Stimulated activated CD4-positive, alpha-beta T cell treated with anti-CD3 and anti-CD28 coated beads, Interleukin-4, amount 100 ng/mL, for 1 hour (primary cell): Measurements from ENCODE around the gene MAPKAPK2.
"Not testable (repeated sequence)": the region's sequence is repeated elsewhere in the genome, so short reads cannot be mapped to it uniquely, and the experiment has no call there.

ENCODE experiments used
- DNase-seq: peaks from one replicate; pipeline ENCODE4 v3.0.0-alpha.2; 2020

The MAPKAPK2 gene

DNA sequence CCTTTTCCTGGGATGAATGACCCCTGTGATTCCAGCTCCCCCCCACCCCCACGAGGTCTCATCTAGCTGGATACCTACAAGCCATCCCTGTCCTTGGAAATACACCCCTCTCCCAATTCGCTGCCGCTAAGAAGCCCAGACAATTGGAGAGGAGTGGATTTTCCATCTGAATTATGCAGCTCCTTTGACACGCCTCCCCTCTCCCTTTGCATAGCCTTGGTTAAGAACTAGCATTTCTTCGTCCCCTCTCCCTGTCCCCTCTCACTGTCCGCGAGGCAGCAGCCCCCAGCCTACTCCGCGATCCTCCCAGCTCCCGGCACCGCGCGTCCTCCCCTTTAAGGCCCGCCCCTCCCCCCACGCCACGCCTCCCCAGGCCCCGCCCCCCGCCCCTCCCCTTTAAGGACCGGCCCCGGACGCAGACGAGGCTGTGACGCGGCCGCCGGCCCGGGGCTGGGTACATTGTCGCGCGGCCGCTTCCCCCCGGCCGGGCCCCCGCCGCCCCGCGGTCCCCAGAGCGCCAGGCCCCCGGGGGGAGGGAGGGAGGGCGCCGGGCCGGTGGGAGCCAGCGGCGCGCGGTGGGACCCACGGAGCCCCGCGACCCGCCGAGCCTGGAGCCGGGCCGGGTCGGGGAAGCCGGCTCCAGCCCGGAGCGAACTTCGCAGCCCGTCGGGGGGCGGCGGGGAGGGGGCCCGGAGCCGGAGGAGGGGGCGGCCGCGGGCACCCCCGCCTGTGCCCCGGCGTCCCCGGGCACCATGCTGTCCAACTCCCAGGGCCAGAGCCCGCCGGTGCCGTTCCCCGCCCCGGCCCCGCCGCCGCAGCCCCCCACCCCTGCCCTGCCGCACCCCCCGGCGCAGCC, at the start of gene MAPKAPK2:
MAPKAPK2 (plus strand) TSS at position 428 of the 856 bp plus-strand sequence; CDS start at position 753, 325 bp downstream.
- peak; percentile 78 for DNase-seq

DNA sequence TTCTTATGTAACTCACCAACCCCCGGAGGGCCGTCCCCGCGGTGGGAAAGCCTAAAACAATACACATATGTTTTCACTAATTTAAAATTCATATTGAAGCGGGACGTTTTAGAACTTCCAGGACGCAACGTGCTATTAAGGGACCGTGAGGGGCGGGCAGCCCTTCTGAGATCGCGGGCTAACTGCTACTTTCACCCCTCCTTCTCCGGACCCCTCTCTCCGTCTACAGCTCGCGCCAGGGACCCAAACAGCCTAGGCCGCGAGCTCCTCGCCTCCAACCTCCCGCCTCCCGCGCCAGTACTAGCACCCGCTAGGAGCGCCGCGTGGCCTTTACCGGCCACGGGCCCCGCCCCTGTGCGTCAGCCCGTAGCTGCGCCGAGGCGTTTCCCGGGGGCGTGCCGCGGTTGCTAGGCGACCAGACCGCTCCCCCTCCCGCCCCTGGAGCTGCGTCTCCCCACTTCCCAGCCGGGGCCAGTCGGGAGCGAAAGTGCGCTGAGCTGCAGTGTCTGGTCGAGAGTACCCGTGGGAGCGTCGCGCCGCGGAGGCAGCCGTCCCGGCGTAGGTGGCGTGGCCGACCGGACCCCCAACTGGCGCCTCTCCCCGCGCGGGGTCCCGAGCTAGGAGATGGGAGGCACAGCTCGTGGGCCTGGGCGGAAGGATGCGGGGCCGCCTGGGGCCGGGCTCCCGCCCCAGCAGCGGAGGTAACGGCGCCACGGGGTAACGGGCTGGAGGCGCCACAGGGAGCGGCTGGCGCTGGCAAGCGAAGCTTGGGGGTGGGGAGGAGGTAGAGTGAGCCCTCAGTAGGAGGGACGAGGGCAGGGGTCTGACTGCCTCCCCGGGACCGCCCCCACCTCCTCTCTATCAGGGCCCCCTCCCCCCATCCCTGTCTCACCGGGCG, 49.4 kb upstream of the MAPKAPK2 start, which contains the start of gene DYRK3:
DYRK3 (plus strand) TSS at position 457 of the 898 bp plus-strand sequence; CDS start at position 625, 168 bp downstream.
- peak; percentile 91 for DNase-seq

DNA sequence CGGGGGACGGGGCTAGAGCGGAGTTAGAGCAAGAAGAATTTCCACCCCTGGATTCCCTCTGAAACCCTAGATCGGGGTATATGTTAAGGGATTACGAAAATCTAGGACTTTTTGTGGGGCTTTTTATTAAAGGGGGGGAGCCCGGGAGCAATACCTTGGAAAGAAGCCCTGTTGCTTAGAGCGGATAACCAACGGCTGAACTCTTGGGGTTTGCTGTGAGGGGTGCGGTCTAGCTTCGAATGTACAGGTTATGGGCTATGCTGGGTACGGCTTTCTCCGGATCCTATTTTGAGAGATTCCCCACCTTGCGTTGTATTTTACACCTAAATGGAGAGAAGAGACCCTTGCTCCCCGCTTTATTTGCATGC, 48.7 kb upstream of the MAPKAPK2 start:
- DNase-seq: no peak

- no peak for DNase-seq
Observed at GRCh38 chr1:206636671-206637070, 48.0 kb upstream of the MAPKAPK2 start.

DNA sequence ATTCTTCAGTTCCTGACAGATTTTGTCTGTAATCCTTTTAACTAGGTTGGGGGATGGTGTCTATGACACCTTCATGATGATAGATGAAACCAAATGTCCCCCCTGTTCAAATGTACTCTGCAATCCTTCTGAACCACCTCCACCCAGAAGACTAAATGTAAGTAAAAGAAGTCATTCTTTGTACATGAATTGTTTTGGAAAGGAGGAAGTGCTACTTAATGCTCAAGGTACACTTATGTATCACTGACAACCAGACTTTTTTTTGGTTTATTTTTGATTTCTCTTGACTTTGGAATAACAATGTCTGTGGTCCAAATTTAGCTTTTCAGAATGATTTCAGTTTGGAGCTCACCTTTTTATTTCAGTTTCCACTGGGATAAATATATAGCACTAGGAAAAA, 47.1 kb upstream of the MAPKAPK2 start:
- no peak for DNase-seq

DNA sequence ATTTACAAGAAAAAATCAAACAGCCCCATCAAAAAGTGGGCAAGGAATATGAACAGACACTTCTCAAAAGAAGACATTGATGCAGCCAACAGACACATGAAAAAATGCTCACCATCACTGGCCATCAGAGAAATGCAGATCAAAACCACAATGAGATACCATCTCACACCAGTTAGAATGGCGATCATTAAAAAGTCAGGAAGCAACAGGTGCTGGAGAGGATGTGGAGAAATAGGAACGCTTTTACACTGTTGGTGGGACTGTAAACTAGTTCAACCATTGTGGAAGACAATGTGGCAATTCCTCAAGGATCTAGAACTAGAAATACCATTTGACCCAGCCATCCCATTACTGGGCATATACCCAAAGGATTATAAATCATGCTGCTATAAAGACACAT, 42.6 kb upstream of the MAPKAPK2 start:
- DNase-seq: not testable (repeated sequence)

DNA sequence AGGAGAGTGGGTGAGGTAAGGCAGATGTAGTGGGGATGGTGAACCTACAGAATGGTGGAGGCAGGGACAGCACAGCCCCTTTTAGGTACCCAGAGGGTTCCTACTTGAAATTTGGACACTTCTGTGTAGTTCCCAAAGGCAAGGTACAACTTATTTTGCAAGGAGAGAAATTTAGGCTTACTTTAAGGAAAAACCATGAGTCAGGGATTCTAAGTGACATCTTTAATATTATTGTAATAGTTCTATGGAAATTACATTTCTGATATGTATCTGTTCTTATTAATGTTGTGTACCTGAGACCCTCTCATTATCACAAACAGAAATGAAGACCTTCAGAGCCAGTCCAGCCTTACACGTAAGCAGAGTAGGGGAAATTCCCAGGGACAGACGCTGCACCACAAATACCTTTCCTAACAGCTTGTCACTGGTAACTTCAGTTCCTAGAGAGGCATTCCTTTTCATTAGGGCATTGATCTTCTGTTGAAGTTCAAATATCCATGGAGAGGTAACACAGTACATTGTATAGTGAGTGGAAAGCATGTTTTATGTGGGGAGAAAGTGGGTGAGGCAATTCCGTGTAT, 41.5 kb upstream of the MAPKAPK2 start:
- DNase-seq: no peak

- no peak for DNase-seq
Observed at GRCh38 chr1:206646504-206646903, 38.2 kb upstream of the MAPKAPK2 start.

DNA sequence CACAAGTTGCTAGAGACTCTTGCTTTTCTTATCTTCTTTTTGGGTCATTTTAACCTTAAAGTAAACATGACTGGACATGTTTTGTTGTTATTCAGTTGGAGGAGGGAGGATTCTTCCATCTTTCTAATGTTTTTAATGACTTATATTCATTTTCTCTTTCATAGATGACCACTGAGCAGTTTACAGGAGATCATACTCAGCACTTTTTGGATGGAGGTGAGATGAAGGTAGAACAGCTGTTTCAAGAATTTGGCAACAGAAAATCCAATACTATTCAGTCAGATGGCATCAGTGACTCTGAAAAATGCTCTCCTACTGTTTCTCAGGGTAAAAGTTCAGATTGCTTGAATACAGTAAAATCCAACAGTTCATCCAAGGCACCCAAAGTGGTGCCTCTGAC, 37.5 kb upstream of the MAPKAPK2 start:
- no peak for DNase-seq

- DNase-seq: no peak
Observed at GRCh38 chr1:206649261-206649921, 35.3 kb upstream of the MAPKAPK2 start.

DNA sequence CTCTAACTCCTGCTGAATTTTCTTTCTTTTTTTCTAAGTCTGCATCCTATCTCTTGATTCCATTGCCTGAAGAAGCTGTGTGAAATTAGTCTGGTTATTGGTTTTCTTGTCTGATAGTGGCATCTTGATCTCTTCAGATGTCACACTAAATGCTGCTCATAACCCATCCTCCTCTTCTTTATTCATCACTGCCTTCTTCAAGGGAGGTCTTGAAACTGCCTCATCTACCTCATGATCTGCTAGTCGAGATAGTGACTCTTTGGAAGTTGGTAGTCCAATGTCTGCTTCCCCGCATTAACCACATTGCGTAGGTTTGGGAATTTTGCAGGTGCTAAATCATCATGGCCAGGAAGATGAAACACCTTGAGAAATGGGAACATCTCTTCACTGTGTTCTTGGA, 33.7 kb upstream of the MAPKAPK2 start:
- no peak for DNase-seq

DNA sequence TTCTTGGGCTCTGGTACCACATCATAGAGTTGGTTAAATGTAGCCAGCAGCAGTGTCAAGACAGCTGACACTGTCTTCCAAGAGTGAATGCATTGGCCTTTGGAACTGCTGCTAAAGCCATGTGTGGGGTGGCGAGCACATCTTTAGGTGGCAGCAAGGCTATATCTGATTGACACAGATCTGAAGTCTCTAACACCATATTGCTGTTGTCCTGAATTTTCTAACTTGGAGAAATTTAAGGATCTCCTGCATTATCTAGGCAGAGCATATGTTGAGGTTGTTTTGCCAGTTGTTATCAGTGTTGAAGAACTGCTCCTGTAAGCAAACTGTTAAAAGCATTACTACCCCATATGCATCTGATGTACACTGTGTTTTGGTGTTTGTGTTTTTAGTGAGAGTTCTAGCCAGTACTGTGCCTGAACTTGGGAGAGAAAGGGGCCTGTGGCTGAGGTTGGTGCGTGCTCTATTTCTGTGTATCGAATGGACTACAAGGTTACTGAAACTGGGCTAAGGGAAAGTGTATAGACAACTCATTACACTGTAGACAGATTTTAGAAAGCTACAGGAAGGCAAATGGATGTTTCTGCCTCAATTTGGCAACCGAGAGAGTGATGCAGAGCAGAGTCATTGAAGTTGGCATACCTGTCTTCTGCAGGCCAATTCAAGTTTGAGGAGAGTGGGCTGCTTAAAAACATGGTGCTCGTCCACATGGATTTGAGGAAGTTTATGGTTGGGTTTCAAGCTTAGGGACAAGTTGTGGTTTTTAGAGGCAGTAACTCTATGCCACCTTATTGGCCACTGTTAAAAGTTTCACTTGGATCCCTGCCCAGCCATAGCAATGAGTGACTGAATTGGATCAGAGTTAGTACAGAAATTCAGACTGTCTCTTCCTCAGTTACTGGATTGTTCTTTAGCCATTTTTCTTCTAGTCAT, 32.5 kb upstream of the MAPKAPK2 start:
- no peak for DNase-seq

- DNase-seq: no peak
Observed at GRCh38 chr1:206653715-206654459, 30.8 kb upstream of the MAPKAPK2 start.

- no peak for DNase-seq
Observed at GRCh38 chr1:206654828-206655227, 29.9 kb upstream of the MAPKAPK2 start.

DNA sequence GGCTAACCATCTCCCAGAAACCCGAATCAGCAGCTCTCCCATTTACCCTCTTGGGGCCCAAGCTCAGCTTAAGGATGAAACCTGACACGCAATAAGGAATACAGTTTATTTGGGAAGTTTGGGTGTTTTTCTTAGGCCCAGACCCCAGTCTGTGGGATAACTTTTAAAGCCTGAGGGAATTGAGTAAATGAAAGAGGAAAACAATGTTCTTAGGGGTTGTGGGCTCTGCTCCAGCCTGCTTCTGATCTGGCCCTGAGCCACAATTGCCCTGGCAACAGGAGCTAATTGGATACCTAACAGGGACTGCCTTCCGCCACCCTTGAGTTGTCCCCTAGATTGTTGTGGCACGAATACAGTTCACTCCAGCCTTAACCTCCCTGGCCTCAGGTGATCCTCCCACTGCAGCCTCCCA, 29.2 kb upstream of the MAPKAPK2 start:
- DNase-seq: no peak

DNA sequence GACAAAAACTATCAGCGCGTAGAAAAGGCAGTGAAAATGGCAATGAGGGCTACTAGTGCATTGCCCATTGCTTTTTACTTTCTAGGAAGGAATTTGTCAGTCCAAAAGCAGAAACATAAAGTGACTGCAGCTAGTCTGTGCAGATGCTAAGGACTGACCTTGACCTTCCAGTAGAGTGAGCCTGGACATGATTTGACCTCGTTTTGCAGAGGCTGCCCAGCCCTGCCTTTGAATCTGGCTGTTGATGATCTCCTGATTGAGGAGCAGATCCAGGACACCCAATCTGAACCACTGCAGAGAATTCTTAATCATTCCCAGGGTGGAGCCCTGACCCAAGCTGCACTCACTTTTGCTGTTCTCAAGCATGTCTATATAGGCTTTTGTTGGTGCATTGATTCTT, 27.8 kb upstream of the MAPKAPK2 start:
- DNase-seq: no peak

DNA sequence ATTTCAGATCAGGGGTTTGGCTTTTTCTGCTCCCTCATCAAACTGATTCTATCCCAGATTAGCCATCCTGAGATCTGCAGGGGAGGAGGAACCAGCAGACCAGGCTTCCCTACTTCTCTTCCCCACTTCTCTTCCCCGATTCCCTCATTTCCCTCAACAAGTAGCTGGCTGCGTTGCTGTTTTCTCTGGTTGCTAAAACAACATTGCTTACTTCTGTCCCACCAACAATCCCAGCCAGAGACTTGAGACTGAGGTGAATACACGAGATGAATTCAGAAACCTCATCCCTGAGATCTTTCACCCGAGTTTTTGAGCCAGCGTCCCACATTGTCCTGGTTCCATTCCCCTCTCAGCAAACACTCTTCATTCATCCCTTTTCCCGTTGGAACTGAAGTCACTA, 27.0 kb upstream of the MAPKAPK2 start:
- DNase-seq: no peak

GRCh38 chr1:206658264-206658980, 26.3 kb upstream of the MAPKAPK2 start:
- peak; percentile 46 for DNase-seq

GRCh38 chr1:206658981-206659273, 25.8 kb upstream of the MAPKAPK2 start:
- DNase-seq: no peak

DNA sequence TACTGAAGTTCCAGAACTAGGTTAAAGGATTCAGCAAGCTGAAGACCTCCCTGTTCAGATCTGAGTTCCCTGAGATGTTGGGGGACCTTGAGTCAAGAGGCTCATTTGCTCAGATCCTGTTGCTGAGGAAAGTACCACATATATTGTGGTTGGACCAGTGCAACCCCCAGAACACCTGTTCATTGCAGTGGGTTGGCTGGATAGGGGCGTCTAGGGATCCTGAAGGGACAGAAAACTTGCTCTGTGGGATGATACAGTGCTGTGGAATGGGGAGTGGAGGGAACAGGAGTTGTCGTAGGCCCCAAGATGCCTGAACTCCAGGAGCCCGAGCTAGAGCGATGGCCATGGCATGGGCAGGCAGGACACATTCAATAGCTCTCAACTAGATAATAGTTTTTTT, 24.6 kb upstream of the MAPKAPK2 start:
- DNase-seq: no peak
